H54 (cell line): ENCODE measurements around the gene ATP8A2.

ENCODE experiments used
- DNase-seq: peaks from one replicate; pipeline ENCODE4 v3.0.0; 2011; ENCODE audit warnings: low spot score, mixed read lengths; ENCODE audit not compliant: insufficient read length
- FAIRE-seq: peaks from 3 replicates; lab custom pipeline; 2011; peaks lifted over from hg19 to GRCh38; lab: Jason Lieb, UNC
- POLR2A ChIP-seq: IDR thresholded peaks from 2 replicates; pipeline ENCODE4 v1.6.1; 2011; ENCODE audit warnings: low read depth, mild to moderate bottlenecking, low read length

Gene ATP8A2

DNA sequence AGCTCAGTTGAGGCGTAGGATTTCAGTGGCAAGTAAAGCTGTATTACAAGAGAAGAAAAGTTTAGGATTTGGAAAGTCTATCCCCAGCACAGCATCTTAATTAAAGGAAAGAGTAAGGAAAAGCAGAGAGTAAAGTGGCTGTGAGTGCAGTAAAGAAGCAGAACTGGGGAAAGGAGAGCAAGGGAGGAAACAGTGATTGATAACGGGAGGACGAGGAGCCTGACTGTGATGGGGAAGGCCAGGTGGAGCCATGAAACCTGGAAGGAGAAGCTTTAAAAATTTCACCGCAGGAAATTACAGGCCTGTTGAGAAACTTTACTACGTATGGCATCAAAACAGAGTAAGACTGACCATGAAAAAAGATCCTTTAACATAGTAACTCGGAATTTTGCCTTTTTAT is 504.5 kb downstream of the ATP8A2 start:
- FAIRE-seq: no peak
- no peak for DNase-seq

DNA sequence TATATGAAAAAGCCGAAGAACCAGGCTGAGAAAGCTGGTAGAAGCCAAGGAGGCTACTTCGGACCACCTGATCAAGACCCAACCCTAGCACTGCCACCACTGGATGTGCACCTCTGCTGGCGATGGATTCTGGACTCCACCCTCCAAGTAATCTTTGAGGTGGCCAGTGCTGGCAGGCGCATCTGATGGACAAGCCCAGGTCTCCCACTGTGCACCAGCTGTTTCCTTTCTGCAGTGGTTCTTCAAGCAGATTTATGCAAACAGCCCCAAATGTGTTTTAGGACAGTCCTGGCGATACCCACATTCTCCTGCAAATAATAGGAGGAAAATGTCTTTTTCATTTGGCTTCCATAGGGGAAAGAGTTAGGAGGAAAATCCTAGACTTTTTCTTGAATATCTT is 507.7 kb downstream of the ATP8A2 start:
- TF ChIP-seq POLR2A: no peak
- FAIRE-seq: no peak
- DNase-seq: no peak

More for the DNA sequence above, 504.5 kb downstream of the ATP8A2 start:
- TF ChIP-seq POLR2A: no peak

DNA sequence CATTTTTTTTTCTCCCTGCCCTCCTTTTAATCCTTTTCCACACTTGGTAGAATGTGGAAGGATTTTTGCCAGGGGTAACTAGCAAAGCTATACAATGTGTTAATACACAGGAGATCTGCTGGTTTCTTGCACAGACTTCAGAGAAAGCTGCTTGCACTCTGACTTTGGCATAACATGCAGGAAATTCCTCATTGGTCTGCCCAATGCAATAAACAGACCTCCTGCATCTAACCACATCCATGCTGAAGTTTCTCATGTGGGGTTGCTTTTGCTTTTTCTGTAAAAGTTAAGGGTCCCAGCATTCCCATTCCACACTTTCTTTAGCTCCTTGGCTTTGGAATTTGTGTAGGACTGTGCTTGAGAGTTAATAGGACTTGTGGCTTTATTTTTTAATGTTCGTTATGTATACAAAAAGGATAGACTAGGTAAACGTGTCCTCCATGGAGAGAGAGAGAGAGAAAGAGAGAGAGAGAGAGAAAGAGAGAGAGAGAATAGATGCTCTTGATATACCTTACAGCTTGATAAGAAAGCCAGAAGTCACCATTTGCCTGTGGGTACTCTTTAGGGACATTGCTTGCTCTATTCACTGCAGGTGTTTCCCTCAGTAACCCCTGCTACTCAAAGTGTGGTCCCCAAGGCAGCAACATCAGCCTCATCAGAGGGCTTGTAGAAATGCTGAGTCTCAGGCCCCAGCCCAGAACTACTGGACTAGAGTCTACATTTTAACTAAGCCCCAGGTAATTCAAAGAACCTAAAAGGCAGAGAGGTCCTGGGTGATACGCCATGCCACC is 509.6 kb downstream of the ATP8A2 start:
- FAIRE-seq: no peak

DNA sequence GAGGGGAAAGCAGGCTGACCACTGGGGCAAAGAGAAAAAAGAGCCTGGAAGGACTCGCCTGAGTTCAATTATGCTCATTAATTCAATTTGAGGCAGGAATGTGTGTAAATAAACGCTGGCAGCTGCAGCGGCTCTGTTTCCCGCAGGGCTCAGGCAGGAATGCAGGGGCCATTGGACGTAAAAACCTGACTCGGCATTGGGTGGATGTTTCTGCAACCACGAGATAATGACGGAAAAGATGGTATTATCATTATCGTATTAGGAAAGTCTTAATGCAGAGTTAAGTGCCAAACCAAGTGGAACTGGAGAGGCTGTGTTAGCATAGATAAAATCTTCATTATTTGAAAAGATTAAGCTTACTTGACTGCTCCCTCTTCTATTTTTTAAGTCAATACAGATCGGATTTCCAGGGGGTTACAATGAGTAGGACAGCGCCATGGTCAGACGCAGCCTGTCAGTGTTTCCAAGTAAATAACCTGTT is 510.2 kb downstream of the ATP8A2 start:
- DNase-seq (no peak), FAIRE-seq (no peak)
- no peak for TF ChIP-seq POLR2A

More for the DNA sequence above, 509.6 kb downstream of the ATP8A2 start:
- TF ChIP-seq POLR2A: no peak
- DNase-seq: no peak

DNA sequence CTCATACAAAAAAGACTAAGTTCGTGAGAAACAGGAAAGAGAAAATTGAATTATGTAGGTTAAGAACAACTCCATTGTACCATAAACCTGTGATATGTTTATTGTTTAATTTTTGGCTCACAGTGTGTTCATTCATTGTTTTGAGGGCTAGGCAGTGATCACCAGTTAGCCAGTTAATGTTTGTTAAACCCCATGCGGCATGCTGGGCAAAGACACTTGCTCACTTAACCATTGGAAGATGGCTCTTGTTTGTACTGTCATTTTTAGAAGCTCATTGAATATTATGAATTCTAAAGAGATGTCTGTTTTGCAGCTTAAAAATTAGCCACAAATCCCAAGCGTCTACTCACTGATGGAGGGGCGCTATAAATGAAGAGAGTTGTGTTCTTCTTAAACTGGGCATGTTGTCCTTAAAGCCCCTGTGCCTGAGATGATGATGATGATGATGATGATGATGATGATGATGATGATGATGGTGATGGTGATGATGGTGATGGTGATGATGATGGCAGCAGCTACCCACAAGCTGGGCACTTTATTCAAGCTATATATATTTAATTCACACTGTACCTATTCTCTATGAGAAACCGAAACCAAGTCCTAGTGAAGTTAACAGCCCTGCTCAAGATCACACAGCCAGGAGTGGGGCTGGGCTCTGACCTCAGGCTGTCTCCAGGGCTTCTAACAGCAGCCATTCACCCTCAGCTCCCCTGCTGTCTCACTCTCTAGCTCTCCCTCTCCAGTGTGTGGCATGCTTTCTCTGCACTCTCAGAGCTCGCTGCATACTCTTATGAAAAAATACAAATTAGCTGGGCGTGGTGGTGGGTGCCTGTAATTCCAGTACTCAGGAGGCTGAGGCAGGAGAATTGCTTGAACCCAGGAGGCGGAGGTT is 510.9 kb downstream of the ATP8A2 start:
- no peak for FAIRE-seq
- TF ChIP-seq POLR2A: no peak
- no peak for DNase-seq

DNA sequence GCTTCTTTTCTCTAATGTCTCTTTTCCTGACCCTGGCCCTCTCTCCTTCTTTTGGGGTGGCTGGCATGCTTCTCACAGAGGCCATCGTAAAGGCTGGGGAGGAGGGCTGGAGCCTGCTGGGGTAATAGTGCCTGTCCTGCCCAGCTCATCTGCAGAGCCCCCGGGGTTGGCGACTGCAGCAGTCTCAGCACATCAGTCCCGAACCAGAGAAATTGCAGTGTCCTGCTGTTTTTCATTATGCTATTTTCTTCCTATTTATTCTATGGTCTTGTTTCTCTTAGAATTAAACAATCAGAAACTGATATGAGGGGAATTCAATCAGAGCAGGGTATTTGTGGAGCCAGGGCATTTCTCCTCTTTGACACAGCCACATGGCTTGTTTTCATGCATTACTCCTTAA is 513.6 kb downstream of the ATP8A2 start:
- FAIRE-seq: no peak
- TF ChIP-seq POLR2A: no peak
- DNase-seq: no peak

DNA sequence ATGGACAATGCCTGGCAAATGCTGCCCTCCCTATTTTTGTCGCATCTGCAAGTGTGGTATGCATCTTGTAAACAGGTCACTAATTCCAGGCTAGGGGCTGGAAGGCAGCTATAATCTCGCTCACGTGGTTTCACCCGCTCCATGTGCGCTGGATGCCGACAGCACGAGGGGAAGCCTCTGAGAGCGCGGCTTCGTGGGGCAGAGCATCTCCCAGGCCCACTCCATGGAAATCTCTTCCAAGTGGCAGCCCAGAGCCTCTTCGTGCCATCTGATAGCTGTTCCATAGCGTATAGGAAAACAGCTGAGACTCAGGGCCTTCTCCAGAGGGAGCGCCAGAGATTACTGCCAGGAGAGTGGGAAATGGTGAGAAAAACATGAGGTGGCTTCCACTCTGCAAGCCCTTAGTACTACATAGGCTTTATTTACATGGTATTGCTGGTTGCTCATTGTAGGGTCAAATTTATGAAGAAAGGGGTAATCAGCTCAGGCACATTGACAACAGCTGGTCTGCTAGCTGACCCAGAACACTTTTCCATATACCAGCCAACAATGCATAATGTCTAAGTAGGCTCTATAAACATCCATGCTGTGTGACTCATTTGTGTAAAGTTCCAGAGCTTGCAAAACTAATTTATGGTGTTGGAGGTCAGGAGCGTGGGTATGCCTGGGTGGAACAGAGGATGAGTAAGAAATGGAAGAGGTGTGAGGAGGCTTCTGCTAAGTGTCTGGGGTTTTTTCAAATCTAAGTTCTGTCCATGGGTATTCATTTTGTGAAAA is 514.9 kb downstream of the ATP8A2 start:
- TF ChIP-seq POLR2A: no peak
- no peak for DNase-seq
- no peak for FAIRE-seq

DNA sequence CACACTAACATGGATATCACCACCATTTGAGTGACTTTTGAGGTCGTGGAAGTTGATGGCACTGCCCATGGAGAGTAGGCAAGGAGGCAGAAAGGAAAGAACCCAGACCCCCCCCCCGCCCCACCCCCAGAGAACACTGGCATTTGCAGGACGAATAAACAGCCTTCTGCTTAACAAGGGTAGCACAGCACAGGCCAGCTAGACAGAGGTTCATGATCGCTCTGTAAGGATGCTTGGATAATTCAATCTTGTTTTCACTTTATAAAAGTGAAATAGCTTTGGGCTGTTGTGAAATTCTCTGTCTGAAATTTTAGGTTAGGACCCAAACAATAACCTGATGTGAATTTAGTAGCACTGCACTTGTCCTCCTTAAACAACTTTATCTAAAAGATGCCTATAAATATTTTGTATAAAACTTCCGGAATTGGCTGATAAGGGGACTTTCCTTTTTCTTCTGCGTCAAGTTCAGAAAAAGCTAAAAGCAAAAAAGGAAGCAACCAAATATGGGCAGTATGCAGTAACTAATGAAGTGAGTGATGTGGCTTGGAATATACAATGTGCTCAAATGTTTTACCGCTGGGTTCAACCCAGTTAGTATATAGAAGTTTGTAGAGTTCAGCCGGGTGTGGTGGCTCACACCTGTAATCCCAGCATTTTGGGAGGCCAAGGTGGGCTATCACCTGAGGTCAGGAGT is 516.3 kb downstream of the ATP8A2 start:
- FAIRE-seq (no peak), DNase-seq (no peak)
- no peak for TF ChIP-seq POLR2A

DNA sequence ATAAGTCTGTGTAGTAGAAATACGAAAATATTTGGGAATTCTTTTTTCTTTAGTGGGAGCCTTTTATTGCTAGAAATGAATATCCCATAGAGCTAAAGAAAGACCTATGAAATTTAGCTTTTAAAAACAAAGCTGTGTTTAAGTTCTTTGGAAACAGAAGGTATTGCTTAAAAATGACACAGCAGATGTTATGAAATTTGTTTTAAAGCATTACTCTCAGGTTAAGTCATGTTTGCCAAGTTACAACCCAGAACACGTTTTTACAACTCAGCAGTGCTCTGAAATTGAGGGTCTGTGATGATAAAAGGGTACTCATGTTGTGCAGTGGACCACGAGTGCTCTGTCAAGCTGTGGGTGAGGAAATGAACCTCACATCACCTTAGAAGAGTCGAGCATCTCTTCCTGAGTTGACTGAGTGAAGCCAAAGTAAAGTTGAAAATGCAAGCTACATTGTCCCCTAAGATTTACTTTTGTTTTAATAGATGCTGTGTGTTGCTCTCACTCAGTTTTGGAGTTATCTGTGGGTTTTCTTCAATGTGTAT is 519.0 kb downstream of the ATP8A2 start:
- FAIRE-seq (no peak), DNase-seq (no peak)
- TF ChIP-seq POLR2A: no peak

DNA sequence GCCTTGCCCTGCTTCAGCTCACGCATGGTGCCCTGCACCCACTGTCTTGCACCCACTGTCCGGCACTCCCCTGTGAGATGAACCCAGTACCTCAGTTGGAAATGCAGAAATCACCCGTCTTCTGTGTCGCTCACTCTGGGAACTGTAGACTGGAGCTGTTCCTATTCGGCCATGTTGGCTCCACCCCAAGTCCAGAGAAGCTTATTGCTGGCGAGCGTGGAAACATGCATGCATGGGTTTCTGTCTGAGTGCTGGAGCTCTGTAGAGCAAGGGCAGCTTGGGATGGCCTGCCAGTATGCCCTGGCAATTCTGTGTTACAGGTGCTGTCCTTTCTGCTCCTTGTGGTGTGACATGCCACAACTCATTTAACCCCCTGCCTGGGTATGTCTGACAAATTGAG is 527.2 kb downstream of the ATP8A2 start:
- FAIRE-seq (no peak), DNase-seq (no peak)
- TF ChIP-seq POLR2A: no peak

DNA sequence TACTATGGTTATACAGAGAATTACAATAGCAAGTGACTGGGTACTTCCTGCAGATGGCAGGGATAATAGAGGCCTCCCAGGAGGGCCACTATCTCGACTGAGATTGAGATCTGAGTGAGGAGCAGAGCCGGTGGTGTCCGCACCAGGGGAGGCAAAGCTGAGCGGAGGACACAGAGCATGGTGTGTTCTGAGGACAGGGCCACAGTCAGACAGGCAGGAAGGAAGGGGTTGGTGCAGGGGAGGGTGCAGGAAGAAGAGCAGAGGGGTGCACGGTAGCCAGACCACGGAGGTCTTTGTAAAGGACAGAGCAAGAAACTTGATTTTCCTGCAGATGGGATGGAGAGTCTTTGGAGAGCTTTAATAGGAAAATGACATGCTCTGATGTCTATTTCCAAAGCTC is 527.7 kb downstream of the ATP8A2 start:
- FAIRE-seq (no peak), DNase-seq (no peak)
- no peak for TF ChIP-seq POLR2A

DNA sequence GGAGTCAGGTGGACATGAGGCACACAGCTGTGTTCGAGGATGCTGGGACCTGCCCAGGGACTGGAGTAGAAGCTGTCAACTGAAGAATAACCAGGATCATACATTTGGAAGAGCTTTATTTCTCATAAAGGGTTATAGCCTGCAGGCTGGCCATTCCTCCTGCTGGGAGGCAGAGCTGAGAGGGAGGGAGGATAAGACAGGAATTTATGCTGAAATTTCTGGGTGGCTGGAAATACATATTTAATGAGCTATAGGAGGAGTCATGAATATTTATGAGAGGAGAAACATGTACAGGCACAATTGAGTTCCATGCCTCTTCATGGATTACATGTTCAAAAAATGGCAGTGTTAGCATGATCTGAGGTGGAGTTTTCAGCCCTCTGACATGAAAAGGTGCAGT is 528.2 kb downstream of the ATP8A2 start:
- TF ChIP-seq POLR2A: no peak
- no peak for DNase-seq
- FAIRE-seq: no peak
